CD14-positive monocyte (primary cell): Measurements from ENCODE around the gene CBLB. TPM values are rescaled to one million over a fixed set of nuclear protein-coding genes. Genes with fewer than 3 reads are reported as not detected.
"Not testable (repeated sequence)": the region's sequence is repeated elsewhere in the genome, so short reads cannot be mapped to it uniquely, and the experiment has no call there.

Experiments used
- DNase-seq, 3 donors: peaks; one replicate each; pipeline ENCODE4 v3.0.0-alpha.2; 2011 to 2022
- H2AFZ ChIP-seq: 2 replicates; pipeline ENCODE4 v1.6.0; 2012; ENCODE audit warnings: mild to moderate bottlenecking, low read depth, low read length, inconsistent platforms; ENCODE audit not compliant: insufficient read depth, poor library complexity, severe bottlenecking
- H3K27ac ChIP-seq, 2 donors: 1 replicate in 1 of 2; 2 replicates in 1 of 2; pipeline ENCODE4 v1.5.1; 2012 to 2013; ENCODE audit warnings: low read length in 2 of 2, control low read depth in 1 of 2, inconsistent platforms in 1 of 2, low read depth in 1 of 2, mild to moderate bottlenecking in 1 of 2
- H3K27me3 ChIP-seq, 2 donors: one replicate each; pipeline versions ENCODE4 v1.6.0 to v1.6.1; 2011 to 2013; ENCODE audit warnings: low read length in 2 of 2; ENCODE audit not compliant: control insufficient read depth in 2 of 2, insufficient read depth in 2 of 2
- H3K36me3 ChIP-seq, 2 donors: replicated peaks in 1 of 2; 1 replicate in 1 of 2; 2 replicates in 1 of 2; pipeline versions ENCODE4 v1.5.1 to v1.6.1; 2012 to 2013; ENCODE audit warnings: low read length in 2 of 2, control low read depth in 1 of 2, inconsistent platforms in 1 of 2, mild to moderate bottlenecking in 1 of 2; ENCODE audit not compliant: insufficient read depth in 2 of 2, control insufficient read depth in 1 of 2
- H3K4me1 ChIP-seq, 2 donors: 1 replicate in 1 of 2; 2 replicates in 1 of 2; pipeline versions ENCODE4 v1.5.1 to v1.6.1; 2012 to 2013; ENCODE audit warnings: low read length in 2 of 2, control low read depth in 1 of 2, inconsistent platforms in 1 of 2, mild to moderate bottlenecking in 1 of 2, moderate library complexity in 1 of 2; ENCODE audit not compliant: insufficient read depth in 2 of 2, control insufficient read depth in 1 of 2
- H3K4me2 ChIP-seq: replicated peaks from 2 replicates; pipeline ENCODE3; 2012; ENCODE audit warnings: low read length, moderate library complexity, mild to moderate bottlenecking; ENCODE audit not compliant: poor library complexity, severe bottlenecking; ENCODE audit errors: extremely low read depth
- H3K4me3 ChIP-seq, 3 experiments: fragments of 200-600 bp in 1 of 3; sonication (generic) in 1 of 3; replicated peaks in 1 of 3; 1 replicate in 2 of 3; 2 replicates in 1 of 3; pipeline ENCODE4 v1.5.1; 2011 to 2013; ENCODE audit warnings: low read length in 3 of 3, mild to moderate bottlenecking in 3 of 3, control low read depth in 2 of 3, low read depth in 2 of 3, inconsistent platforms in 1 of 3, moderate library complexity in 1 of 3
- H3K79me2 ChIP-seq: 2 replicates; pipeline ENCODE4 v1.6.0; 2012; ENCODE audit warnings: mild to moderate bottlenecking, control low read depth, inconsistent platforms, low read length, moderate library complexity; ENCODE audit not compliant: insufficient read depth
- H3K9ac ChIP-seq: 2 replicates; pipeline ENCODE4 v1.6.0; 2017; ENCODE audit warnings: low read length, mild to moderate bottlenecking; ENCODE audit not compliant: insufficient read depth, poor library complexity, severe bottlenecking
- H3K9me3 ChIP-seq, 2 donors: replicated peaks in 1 of 2; 1 replicate in 1 of 2; 2 replicates in 1 of 2; pipeline versions ENCODE4 v1.5.1 to v1.6.1; 2012 to 2013; ENCODE audit warnings: low read length in 2 of 2, control low read depth in 1 of 2; ENCODE audit not compliant: control insufficient read depth in 1 of 2, insufficient read depth in 1 of 2
- H4K20me1 ChIP-seq: 2 replicates; pipeline ENCODE4 v1.6.0; 2012; ENCODE audit warnings: mild to moderate bottlenecking, low read length, control low read depth, moderate library complexity; ENCODE audit not compliant: insufficient read depth
- H3K27ac Mint-ChIP-seq, 7 donors: one replicate each; pipeline ENCODE4 v1.8.0; 2020; ENCODE audit warnings: mild to moderate bottlenecking in 7 of 7, mixed read lengths in 7 of 7, moderate library complexity in 6 of 7, inconsistent platforms in 2 of 7
- H3K27me3 Mint-ChIP-seq, 3 donors: one replicate each; pipeline ENCODE4 v1.8.0; 2021 to 2022; ENCODE audit warnings: low read depth in 3 of 3, mild to moderate bottlenecking in 3 of 3, mixed read lengths in 3 of 3, moderate library complexity in 3 of 3, inconsistent platforms in 1 of 3
- H3K36me3 Mint-ChIP-seq, 2 donors: one replicate each; pipeline ENCODE4 v1.8.0; 2020; ENCODE audit warnings: mixed read lengths in 2 of 2, inconsistent platforms in 1 of 2, mild to moderate bottlenecking in 1 of 2
- H3K4me1 Mint-ChIP-seq: one replicate; pipeline ENCODE4 v1.8.0; 2020; ENCODE audit warnings: mild to moderate bottlenecking, mixed read lengths
- H3K4me3 Mint-ChIP-seq, 2 donors: one replicate each; pipeline ENCODE4 v1.8.0; 2020; ENCODE audit warnings: mild to moderate bottlenecking in 2 of 2, mixed read lengths in 2 of 2, moderate library complexity in 1 of 2
- H3K9me3 Mint-ChIP-seq, 7 donors: one replicate each; pipeline ENCODE4 v1.8.0; 2020 to 2022; ENCODE audit warnings: mixed read lengths in 7 of 7, mild to moderate bottlenecking in 6 of 7, moderate library complexity in 6 of 7, inconsistent platforms in 2 of 7
- WGBS: methylation state at CpG from one replicate; pipeline ENCODE4 v1.1.5; 2013; ENCODE audit warnings: missing lambda C conversion rate; ENCODE audit not compliant: insufficient coverage; 5-methylcytosine and 5-hydroxymethylcytosine counted together
- intact Hi-C, 2 donors: fragments of 100-400 bp; cut with micrococcal nuclease; formaldehyde crosslinking; loops; one replicate each; pipeline versions ENCODE4 v1.15.0 to v1.15.1; 2023
- polyA plus RNA-seq, 3 donors: library from polyadenylated mRNA; depleted of rRNA in 1 of 3; unstranded in 2 of 3; stranded (reverse) in 1 of 3; fragments of 300-500 nt in 2 of 3; fragments of >200 nt in 1 of 3; fragmentation: Illumina TruSeq in 2 of 3; gene quantifications; 1 replicate in 2 of 3; 2 replicates in 1 of 3; pipeline ENCODE4 v1.2.3, GENCODE V29; 2012 to 2021
- TF ChIP-seq, protein P1 (sequence below): fragments of 200-600 bp; IDR thresholded peaks from one replicate; pipeline ENCODE4 v1.8.0; 2022; ENCODE audit warnings: antibody characterized with exemption, mild to moderate bottlenecking

The CBLB gene
- polyA plus RNA-seq, 3 donors: 1.6 to 8.1 (median 3.6) TPM

DNA sequence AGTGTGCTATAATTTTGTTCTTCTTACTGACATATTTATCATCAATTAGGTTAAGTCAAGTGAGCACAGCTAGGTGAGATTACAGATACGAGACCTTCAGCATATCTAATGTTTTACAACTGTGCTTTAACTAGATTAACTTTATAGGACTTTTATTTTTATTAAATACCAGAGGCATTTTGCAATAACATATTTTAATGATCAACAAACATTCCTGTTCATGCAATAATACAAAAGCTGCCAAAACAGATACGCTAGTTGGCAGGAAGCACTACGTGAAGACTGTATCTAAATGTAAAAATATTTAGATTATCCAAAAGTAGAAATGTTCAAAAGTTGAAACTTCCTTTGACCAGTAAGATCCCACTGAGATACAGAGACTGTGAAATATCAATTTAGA lies 139.1 kb downstream of the CBLB start:
- TF ChIP-seq, protein P1, sequence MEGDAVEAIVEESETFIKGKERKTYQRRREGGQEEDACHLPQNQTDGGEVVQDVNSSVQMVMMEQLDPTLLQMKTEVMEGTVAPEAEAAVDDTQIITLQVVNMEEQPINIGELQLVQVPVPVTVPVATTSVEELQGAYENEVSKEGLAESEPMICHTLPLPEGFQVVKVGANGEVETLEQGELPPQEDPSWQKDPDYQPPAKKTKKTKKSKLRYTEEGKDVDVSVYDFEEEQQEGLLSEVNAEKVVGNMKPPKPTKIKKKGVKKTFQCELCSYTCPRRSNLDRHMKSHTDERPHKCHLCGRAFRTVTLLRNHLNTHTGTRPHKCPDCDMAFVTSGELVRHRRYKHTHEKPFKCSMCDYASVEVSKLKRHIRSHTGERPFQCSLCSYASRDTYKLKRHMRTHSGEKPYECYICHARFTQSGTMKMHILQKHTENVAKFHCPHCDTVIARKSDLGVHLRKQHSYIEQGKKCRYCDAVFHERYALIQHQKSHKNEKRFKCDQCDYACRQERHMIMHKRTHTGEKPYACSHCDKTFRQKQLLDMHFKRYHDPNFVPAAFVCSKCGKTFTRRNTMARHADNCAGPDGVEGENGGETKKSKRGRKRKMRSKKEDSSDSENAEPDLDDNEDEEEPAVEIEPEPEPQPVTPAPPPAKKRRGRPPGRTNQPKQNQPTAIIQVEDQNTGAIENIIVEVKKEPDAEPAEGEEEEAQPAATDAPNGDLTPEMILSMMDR: no peak
- H3K4me3 Mint-ChIP-seq: no peak overlapping the region
- H3K36me3 ChIP-seq: no peaks in the 10 kb centered on the region
- no peak overlapping the region for H3K27ac Mint-ChIP-seq
- peaks cover 6 to 36% of the 10 kb centered on the region in 2 donors for H3K4me1 ChIP-seq
- no peaks in the 10 kb centered on the region for H3K9me3 ChIP-seq
- no peak for DNase-seq
- H3K27me3 ChIP-seq: no peaks in the 10 kb centered on the region
- H3K9me3 Mint-ChIP-seq: peaks cover 0 to 15% (median 8%) of the 10 kb centered on the region in 7 donors
- no peak overlapping the region for H3K27ac ChIP-seq
- peaks cover 12 to 13% of the 10 kb centered on the region in 2 donors for H3K36me3 Mint-ChIP-seq
- H2AFZ ChIP-seq: no peak overlapping the region
- H3K27me3 Mint-ChIP-seq: no peaks in the 10 kb centered on the region
- no peak overlapping the region for H3K4me2 ChIP-seq
- no peak overlapping the region for H3K9ac ChIP-seq
- no peaks in the 10 kb centered on the region for H4K20me1 ChIP-seq
- no peaks in the 10 kb centered on the region for H3K79me2 ChIP-seq
- H3K4me1 Mint-ChIP-seq: peaks cover 16% of the 10 kb centered on the region
- intact Hi-C loops: no loop called here
- no CpG with 5 or more reads among the region's 3 CpGs for WGBS
- H3K4me3 ChIP-seq: no peak overlapping the region

DNA sequence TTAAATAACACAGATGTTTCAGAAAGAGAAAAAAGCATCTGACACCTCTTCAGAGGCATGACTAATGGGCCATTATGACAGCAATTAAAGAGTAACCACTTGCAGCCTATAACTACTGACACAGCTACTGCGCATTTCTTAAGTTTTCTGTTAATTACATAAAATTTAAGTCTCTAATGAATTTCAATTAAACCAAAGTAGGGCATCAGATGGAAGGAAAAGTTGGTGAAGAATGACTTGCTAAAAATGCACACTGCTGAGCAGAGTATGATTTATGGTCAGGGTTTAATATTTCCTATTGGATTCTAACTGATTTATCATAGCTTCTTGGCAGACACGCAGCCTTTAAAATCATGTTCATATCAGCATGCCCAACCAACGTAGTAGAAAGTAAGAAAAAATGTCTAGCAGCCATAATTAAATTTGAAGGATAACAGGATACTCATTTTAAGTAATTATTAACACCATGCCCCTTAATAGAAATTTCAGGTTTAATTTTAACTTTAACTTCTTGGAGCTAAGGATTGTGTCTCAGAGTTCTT lies 140.0 kb downstream of the CBLB start:
- no peaks in the 10 kb centered on the region for H3K27me3 Mint-ChIP-seq
- Histone ChIP-seq H3K79me2 (no peaks in the 10 kb centered on the region), H3K27me3 (no peaks in the 10 kb centered on the region), H3K36me3 (no peaks in the 10 kb centered on the region), H4K20me1 (no peaks in the 10 kb centered on the region), H3K4me2 (no peak overlapping the region), H3K9me3 (no peaks in the 10 kb centered on the region), H3K9ac (no peak overlapping the region), H3K27ac (no peak overlapping the region), H3K4me3 (no peak overlapping the region), H3K4me1 (peaks cover 10 to 41% of the 10 kb centered on the region in 2 donors), H2AFZ (no peak overlapping the region)
- peaks cover 0 to 15% (median 8%) of the 10 kb centered on the region in 7 donors for H3K9me3 Mint-ChIP-seq
- H3K27ac Mint-ChIP-seq: no peak overlapping the region
- TF ChIP-seq, protein P1: no peak
- DNase-seq: no peak
- H3K36me3 Mint-ChIP-seq: peaks cover 13 to 15% of the 10 kb centered on the region in 2 donors
- H3K4me3 Mint-ChIP-seq: no peak overlapping the region
- WGBS: no CpG with 5 or more reads among the region's 3 CpGs
- H3K4me1 Mint-ChIP-seq: peaks cover 21% of the 10 kb centered on the region
- intact Hi-C loops: no loop called here

DNA sequence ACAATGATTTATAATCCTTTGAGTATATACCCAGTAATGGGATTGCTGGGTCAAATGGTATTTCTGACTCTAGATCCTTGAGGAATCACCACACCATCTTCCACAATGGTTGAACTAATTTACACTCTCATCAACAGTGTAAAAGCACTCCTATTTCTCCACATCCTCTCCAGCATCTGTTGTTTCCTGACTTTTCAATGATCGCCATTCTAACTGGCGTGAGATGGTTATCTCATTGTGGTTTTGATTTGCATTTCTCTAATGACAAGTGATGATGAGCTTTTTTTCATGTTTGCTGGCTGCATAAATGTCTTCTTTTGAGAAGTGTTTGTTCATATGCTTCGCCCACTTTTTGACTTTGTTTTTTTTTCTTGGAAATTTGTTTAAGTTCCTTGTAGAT lies 141.8 kb downstream of the CBLB start:
- H3K9me3 ChIP-seq, H3K79me2 ChIP-seq, H2AFZ ChIP-seq, H3K27ac Mint-ChIP-seq, H3K36me3 ChIP-seq, intact Hi-C loops, H4K20me1 ChIP-seq, H3K27ac ChIP-seq, DNase-seq, H3K4me3 ChIP-seq, H3K27me3 Mint-ChIP-seq, H3K9ac ChIP-seq, H3K4me3 Mint-ChIP-seq, H3K4me2 ChIP-seq, H3K27me3 ChIP-seq: not testable (repeated sequence)
- peaks cover 0 to 15% (median 8%) of the 10 kb centered on the region in 7 donors for H3K9me3 Mint-ChIP-seq
- H3K4me1 ChIP-seq: peaks cover 10 to 48% of the 10 kb centered on the region in 2 donors
- peaks cover 27% of the 10 kb centered on the region for H3K4me1 Mint-ChIP-seq
- H3K36me3 Mint-ChIP-seq: peaks cover 17 to 19% of the 10 kb centered on the region in 2 donors
- WGBS: 100% methylated on average over 1 of the region's 3 CpGs
